Measurements from ENCODE around the gene ARPC5L.

Gene ARPC5L

GRCh38 chr9:124855566-124855943 lies 6.4 kb upstream of the ARPC5L start:
- Histone ChIP-seq H3K4me2 (ENCODE audit: low read depth, low read length, poor library complexity, severe bottlenecking) (no peak overlapping the region), H3K36me3 (ENCODE audit: insufficient read depth, low read length) (peaks cover 49% of the 10 kb centered on the region), H3K79me2 (ENCODE audit: insufficient read depth, low read length) (peaks cover 44% of the 10 kb centered on the region), H3K4me1 (ENCODE audit: insufficient read depth, low read length, poor library complexity, severe bottlenecking) (peaks cover 21% of the 10 kb centered on the region), H3K27me3 (ENCODE audit: insufficient read depth, low read length, poor library complexity, severe bottlenecking) (no peaks in the 10 kb centered on the region), H3K4me3 (ENCODE audit: low read length, poor library complexity, severe bottlenecking) (no peak overlapping the region), H3K9me3 (ENCODE audit: insufficient read depth, low read depth, low read length) (no peaks in the 10 kb centered on the region), H3K9ac (ENCODE audit: low read depth, low read length, poor library complexity, severe bottlenecking) (no peak overlapping the region), H3F3A (ENCODE audit: low read depth) (peaks cover 6% of the 10 kb centered on the region; the same call in 1 of the 2 replicates), H2AFZ (ENCODE audit: low read length) (no peak overlapping the region), H3K9me2 (replicated peaks; ENCODE audit: low read depth, low read length) (no peaks in the 10 kb centered on the region), H4K20me1 (ENCODE audit: insufficient read depth, low read length, poor library complexity, severe bottlenecking) (peaks cover 41% of the 10 kb centered on the region)
- no peak for TF ChIP-seq CTCF (conservative IDR thresholded peaks at IDR 0.05; ENCODE audit: low read length)
- TF ChIP-seq EZH2phosphoT487 (IDR thresholded peaks at IDR 0.05; ENCODE audit: borderline replicate concordance): no peak

- Histone ChIP-seq H3K9ac (ENCODE audit: low read depth, low read length, poor library complexity, severe bottlenecking) (no peak overlapping the region), H4K20me1 (ENCODE audit: insufficient read depth, low read length, poor library complexity, severe bottlenecking) (peaks cover 47% of the 10 kb centered on the region), H3K4me2 (ENCODE audit: low read depth, low read length, poor library complexity, severe bottlenecking) (no peak overlapping the region), H3K36me3 (ENCODE audit: insufficient read depth, low read length) (peaks cover 53% of the 10 kb centered on the region), H3K4me3 (ENCODE audit: low read length, poor library complexity, severe bottlenecking) (no peak overlapping the region), H3K9me2 (replicated peaks; ENCODE audit: low read depth, low read length) (no peaks in the 10 kb centered on the region), H2AFZ (ENCODE audit: low read length) (no peak overlapping the region), H3K27me3 (ENCODE audit: insufficient read depth, low read length, poor library complexity, severe bottlenecking) (peaks cover 3% of the 10 kb centered on the region), H3K79me2 (ENCODE audit: insufficient read depth, low read length) (peaks cover 50% of the 10 kb centered on the region), H3K9me3 (ENCODE audit: insufficient read depth, low read depth, low read length) (no peaks in the 10 kb centered on the region), H3K4me1 (ENCODE audit: insufficient read depth, low read length, poor library complexity, severe bottlenecking) (peaks cover 25% of the 10 kb centered on the region), H3F3A (ENCODE audit: low read depth) (peaks cover 6% of the 10 kb centered on the region; the same call in 1 of the 2 replicates)
- TF ChIP-seq EZH2phosphoT487 (IDR thresholded peaks at IDR 0.05; ENCODE audit: borderline replicate concordance) (no peak), CTCF (conservative IDR thresholded peaks at IDR 0.05; ENCODE audit: low read length) (peak; percentile 45)
Observed at GRCh38 chr9:124855944-124856765, 5.8 kb upstream of the ARPC5L start.

GRCh38 chr9:124857533-124858162 lies 4.3 kb upstream of the ARPC5L start:
- TF ChIP-seq CTCF (conservative IDR thresholded peaks at IDR 0.05; ENCODE audit: low read length) (no peak), EZH2phosphoT487 (IDR thresholded peaks at IDR 0.05; ENCODE audit: borderline replicate concordance) (no peak)
- peaks cover 25% of the 10 kb centered on the region for H3K4me1 ChIP-seq (ENCODE audit: insufficient read depth, low read length, poor library complexity, severe bottlenecking)
- peaks cover 56% of the 10 kb centered on the region for H3K79me2 ChIP-seq (ENCODE audit: insufficient read depth, low read length)
- H3K4me3 ChIP-seq (ENCODE audit: low read length, poor library complexity, severe bottlenecking): no peak overlapping the region
- H3F3A ChIP-seq (ENCODE audit: low read depth): peaks cover 6% of the 10 kb centered on the region; the same call in 1 of the 2 replicates
- H3K27me3 ChIP-seq (ENCODE audit: insufficient read depth, low read length, poor library complexity, severe bottlenecking): peaks cover 10% of the 10 kb centered on the region
- H3K9ac ChIP-seq (ENCODE audit: low read depth, low read length, poor library complexity, severe bottlenecking): no peak overlapping the region
- H3K9me2 ChIP-seq (replicated peaks; ENCODE audit: low read depth, low read length): no peaks in the 10 kb centered on the region
- no peak overlapping the region for H2AFZ ChIP-seq (ENCODE audit: low read length)
- no peaks in the 10 kb centered on the region for H3K9me3 ChIP-seq (ENCODE audit: insufficient read depth, low read depth, low read length)
- H4K20me1 ChIP-seq (ENCODE audit: insufficient read depth, low read length, poor library complexity, severe bottlenecking): peaks cover 53% of the 10 kb centered on the region
- no peak overlapping the region for H3K4me2 ChIP-seq (ENCODE audit: low read depth, low read length, poor library complexity, severe bottlenecking)
- peaks cover 53% of the 10 kb centered on the region for H3K36me3 ChIP-seq (ENCODE audit: insufficient read depth, low read length)

Measured in Loucy (cell line).